Testis (tissue), 2 donors: ENCODE measurements around the gene PKP2.

Source experiments
- CTCF ChIP-seq, 3 experiments: fragments of 450-650 bp in 2 of 3; fragments of 200-600 bp in 1 of 3; sonication (generic) in 1 of 3; IDR thresholded peaks; one replicate each; pipeline ENCODE4 v1.5.1; 2016 to 2019; ENCODE audit warnings: antibody characterized with exemption in 3 of 3, mild to moderate bottlenecking in 2 of 3, moderate library complexity in 1 of 3
- POLR2A ChIP-seq: fragments of 450-650 bp; IDR thresholded peaks from one replicate; pipeline ENCODE4 v1.6.1; 2017; ENCODE audit warnings: antibody characterized with exemption, mild to moderate bottlenecking, moderate library complexity

DNA sequence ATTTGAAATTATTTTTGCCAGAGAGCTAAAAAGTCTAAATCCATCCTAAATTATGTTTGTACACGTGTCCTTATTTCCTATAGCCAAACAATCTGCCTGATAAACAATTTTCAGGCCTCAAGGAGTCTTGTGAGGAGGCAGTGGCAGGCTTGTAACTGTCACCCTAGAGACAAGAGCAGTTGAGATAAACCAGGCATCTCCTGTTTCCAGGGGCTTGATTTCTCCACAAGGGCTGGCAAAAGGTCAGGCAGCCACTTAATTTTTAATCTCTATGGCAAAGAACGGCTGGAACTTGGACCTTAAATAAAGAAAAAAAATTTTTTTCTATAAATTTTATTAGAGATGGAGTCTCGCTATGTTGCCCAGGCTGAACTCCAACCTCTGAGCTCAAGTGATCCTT is 15.5 kb downstream of the PKP2 start:
- no peak for TF ChIP-seq CTCF (IDR thresholded peaks at IDR 0.05)
- no peak for TF ChIP-seq POLR2A
